Keratinocyte (primary cell): ENCODE data around the gene EGFL8.

Experiments used
- EZH2 ChIP-seq: IDR thresholded peaks from one replicate; pipeline ENCODE4 v1.6.1; 2012; ENCODE audit warnings: inconsistent platforms, mild to moderate bottlenecking, low read length, moderate library complexity
- TF ChIP-seq, protein P1 (sequence below), 3 experiments: IDR thresholded peaks in 1 of 3; conservative IDR thresholded peaks in 1 of 3; optimal IDR thresholded peaks in 1 of 3; 2 replicates in 2 of 3; 3 replicates in 1 of 3; pipeline versions ENCODE3 to v1.5.1; 2011; ENCODE audit warnings: low read length in 3 of 3, mild to moderate bottlenecking in 3 of 3, moderate library complexity in 2 of 3, control low read depth in 1 of 3, inconsistent platforms in 1 of 3; ENCODE audit not compliant: insufficient read depth in 2 of 3; ENCODE audit errors: extremely low read depth in 1 of 3

DNA sequence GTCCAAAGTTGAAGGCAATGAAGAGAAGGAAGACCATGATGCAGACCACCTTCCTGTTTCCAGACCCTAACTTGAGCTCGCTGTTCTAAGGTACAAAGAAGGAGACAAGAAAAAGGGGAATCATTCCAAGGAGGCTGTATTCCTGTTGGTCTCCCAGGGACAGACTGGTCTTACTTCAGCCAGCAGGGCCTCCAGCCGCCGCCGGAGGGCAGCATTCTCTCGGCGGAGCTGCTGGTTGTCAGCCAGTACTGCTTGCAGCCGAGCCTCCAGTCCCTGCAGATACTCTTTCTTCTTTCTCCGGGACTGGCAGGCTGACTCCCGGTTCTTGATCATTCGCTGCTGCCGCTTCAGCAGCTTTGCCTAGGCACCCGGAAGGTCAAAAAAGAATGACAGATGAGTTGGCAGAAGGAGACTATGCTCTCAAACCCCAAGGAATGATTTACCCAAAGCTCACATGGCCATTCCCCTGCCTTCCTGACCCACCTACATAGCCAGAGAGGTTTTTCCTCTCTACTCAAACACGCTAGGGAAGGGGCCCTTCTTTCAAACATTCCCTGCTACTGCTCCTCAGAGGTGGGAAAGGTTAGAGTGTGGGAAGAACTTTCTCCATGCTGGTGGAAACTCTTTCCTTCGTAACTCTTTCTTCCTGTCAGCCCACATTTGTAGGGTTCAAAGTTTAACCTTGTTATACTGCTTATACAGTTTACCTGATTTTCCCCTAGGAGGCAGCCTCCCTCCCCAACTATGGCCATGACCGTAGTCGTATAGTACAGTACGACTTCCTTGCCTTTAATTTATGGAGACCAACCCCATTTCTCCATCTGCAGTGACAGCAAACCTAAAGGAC, 45.4 kb upstream of the EGFL8 start:
- TF ChIP-seq, protein P1, sequence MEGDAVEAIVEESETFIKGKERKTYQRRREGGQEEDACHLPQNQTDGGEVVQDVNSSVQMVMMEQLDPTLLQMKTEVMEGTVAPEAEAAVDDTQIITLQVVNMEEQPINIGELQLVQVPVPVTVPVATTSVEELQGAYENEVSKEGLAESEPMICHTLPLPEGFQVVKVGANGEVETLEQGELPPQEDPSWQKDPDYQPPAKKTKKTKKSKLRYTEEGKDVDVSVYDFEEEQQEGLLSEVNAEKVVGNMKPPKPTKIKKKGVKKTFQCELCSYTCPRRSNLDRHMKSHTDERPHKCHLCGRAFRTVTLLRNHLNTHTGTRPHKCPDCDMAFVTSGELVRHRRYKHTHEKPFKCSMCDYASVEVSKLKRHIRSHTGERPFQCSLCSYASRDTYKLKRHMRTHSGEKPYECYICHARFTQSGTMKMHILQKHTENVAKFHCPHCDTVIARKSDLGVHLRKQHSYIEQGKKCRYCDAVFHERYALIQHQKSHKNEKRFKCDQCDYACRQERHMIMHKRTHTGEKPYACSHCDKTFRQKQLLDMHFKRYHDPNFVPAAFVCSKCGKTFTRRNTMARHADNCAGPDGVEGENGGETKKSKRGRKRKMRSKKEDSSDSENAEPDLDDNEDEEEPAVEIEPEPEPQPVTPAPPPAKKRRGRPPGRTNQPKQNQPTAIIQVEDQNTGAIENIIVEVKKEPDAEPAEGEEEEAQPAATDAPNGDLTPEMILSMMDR (optimal IDR thresholded peaks at IDR 0.05 in 1 of 3, IDR thresholded peaks at IDR 0.05 in 1 of 3, conservative IDR thresholded peaks at IDR 0.05 in 1 of 3; ENCODE audit: extremely low read depth in 1 of 3, insufficient read depth in 2 of 3, low read length in 3 of 3), result peak; percentile 94 to 97 (median 96)
- no peak for TF ChIP-seq EZH2
